GM12872 (cell line): ENCODE data around the gene ADCY9.

Experiments
- CTCF ChIP-seq: IDR thresholded peaks from 3 replicates; pipeline ENCODE4 v1.5.1; 2011; ENCODE audit warnings: low read depth, mild to moderate bottlenecking, low read length, moderate library complexity; ENCODE audit not compliant: insufficient read depth

The ADCY9 gene

GRCh38 chr16:4046221-4046620 is 70.0 kb downstream of the ADCY9 start:
- no peak for TF ChIP-seq CTCF

- TF ChIP-seq CTCF: no peak
These were observed 73.7 kb downstream of the ADCY9 start for GRCh38 chr16:4042581-4042980.

GRCh38 chr16:4038448-4038847 is 77.8 kb downstream of the ADCY9 start:
- no peak for TF ChIP-seq CTCF

GRCh38 chr16:4034963-4035362 is 81.3 kb downstream of the ADCY9 start:
- no peak for TF ChIP-seq CTCF

GRCh38 chr16:4033951-4034350 is 82.3 kb downstream of the ADCY9 start:
- TF ChIP-seq CTCF: no peak

GRCh38 chr16:4032768-4033167 is 83.5 kb downstream of the ADCY9 start:
- no peak for TF ChIP-seq CTCF

GRCh38 chr16:4028144-4028543 is 88.1 kb downstream of the ADCY9 start:
- TF ChIP-seq CTCF: no peak

- no peak for TF ChIP-seq CTCF
These were observed 89.4 kb downstream of the ADCY9 start for GRCh38 chr16:4026854-4027253.
